Right atrium auricular region (tissue), 2 donors: Measurements from ENCODE around the gene RPAP2. TPM values are rescaled to one million over a fixed set of nuclear protein-coding genes. Genes with fewer than 3 reads are reported as not detected.
"Not testable (repeated sequence)": the region's sequence is repeated elsewhere in the genome, so short reads cannot be mapped to it uniquely, and the experiment has no call there.

Experiments
- DNase-seq: peaks from one replicate; pipeline ENCODE4 v3.0.0-alpha.2; 2019; ENCODE audit warnings: low spot score
- H3K27ac ChIP-seq, 2 donors: fragments of 200-600 bp; sonication (generic); 1 replicate in 1 of 2; 2 replicates in 1 of 2; pipeline ENCODE4 v1.5.1; 2016 to 2019
- H3K27me3 ChIP-seq, 2 donors: fragments of 200-600 bp; sonication (generic); one replicate each; pipeline versions ENCODE4 v1.5.1 to v1.6.0; 2017 to 2019
- H3K36me3 ChIP-seq: fragments of 200-600 bp; sonication (generic); one replicate; pipeline ENCODE4 v1.5.1; 2016
- H3K4me1 ChIP-seq, 2 donors: fragments of 200-600 bp; sonication (generic); one replicate each; pipeline versions ENCODE4 v1.5.1 to v1.6.0; 2017 to 2019
- H3K4me3 ChIP-seq, 2 donors: fragments of 200-600 bp; sonication (generic); 1 replicate in 1 of 2; 2 replicates in 1 of 2; pipeline ENCODE4 v1.5.1; 2017 to 2019; ENCODE audit warnings: mild to moderate bottlenecking in 1 of 2, moderate library complexity in 1 of 2
- H3K9me3 ChIP-seq, 2 donors: fragments of 200-600 bp; sonication (generic); one replicate each; pipeline ENCODE4 v1.5.1; 2019
- CTCF ChIP-seq, 2 donors: fragments of 200-600 bp; sonication (generic); IDR thresholded peaks; one replicate each; pipeline ENCODE4 v1.5.1; 2019; ENCODE audit warnings: antibody characterized with exemption in 2 of 2
- total RNA-seq, 2 donors: library from RNA; depleted of rRNA; stranded (reverse); fragments of >200 nt; gene quantifications; one replicate each; pipeline ENCODE4 v1.1.0, GENCODE V29; 2016

The RPAP2 gene
- total RNA-seq, 2 donors from 2014 or later: 6.3 to 13.8 TPM

DNA sequence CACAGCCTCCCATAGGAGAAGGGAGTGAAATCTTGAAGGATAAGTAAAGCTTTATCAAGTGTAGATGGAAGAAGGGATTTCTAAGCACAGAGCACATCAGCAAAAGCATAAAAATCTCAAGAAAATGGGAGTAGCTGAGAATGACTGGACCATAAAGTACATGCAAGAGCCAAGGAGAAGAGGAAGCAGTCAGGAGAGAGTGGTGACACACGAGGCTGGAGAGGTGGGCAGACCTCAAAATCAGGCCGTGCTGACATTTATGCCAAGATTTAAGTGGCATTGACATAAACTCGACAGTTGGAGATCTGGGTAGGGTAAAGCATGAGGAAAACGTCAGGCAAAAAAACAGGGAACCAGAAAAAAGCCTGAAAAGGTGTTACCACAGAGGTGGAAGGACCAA lies 125.5 kb downstream of the RPAP2 start:
- Histone ChIP-seq H3K4me3 (no peak overlapping the region), H3K4me1 (no peaks in the 10 kb centered on the region), H3K27ac (no peak overlapping the region), H3K27me3 (no peaks in the 10 kb centered on the region), H3K36me3 (no peaks in the 10 kb centered on the region), H3K9me3 (no peaks in the 10 kb centered on the region)
- no peak for DNase-seq
- TF ChIP-seq CTCF (IDR thresholded peaks at IDR 0.05): no peak

GRCh38 chr1:92425617-92426016 lies 126.8 kb downstream of the RPAP2 start:
- H3K27ac ChIP-seq: no peak overlapping the region
- no peaks in the 10 kb centered on the region for H3K27me3 ChIP-seq
- no peak overlapping the region for H3K4me3 ChIP-seq
- H3K36me3 ChIP-seq: no peaks in the 10 kb centered on the region
- DNase-seq: no peak
- H3K9me3 ChIP-seq: no peaks in the 10 kb centered on the region
- H3K4me1 ChIP-seq: no peaks in the 10 kb centered on the region
- TF ChIP-seq CTCF (IDR thresholded peaks at IDR 0.05): no peak

GRCh38 chr1:92430030-92430429 lies 131.2 kb downstream of the RPAP2 start:
- H3K4me3 ChIP-seq: no peak overlapping the region
- no peaks in the 10 kb centered on the region for H3K4me1 ChIP-seq
- no peaks in the 10 kb centered on the region for H3K9me3 ChIP-seq
- no peaks in the 10 kb centered on the region for H3K27me3 ChIP-seq
- no peak overlapping the region for H3K27ac ChIP-seq
- H3K36me3 ChIP-seq: no peaks in the 10 kb centered on the region
- TF ChIP-seq CTCF (IDR thresholded peaks at IDR 0.05): no peak
- no peak for DNase-seq

- not testable (repeated sequence) for H3K27ac ChIP-seq, H3K27me3 ChIP-seq, H3K9me3 ChIP-seq, DNase-seq, H3K4me1 ChIP-seq, H3K36me3 ChIP-seq, H3K4me3 ChIP-seq
These were observed 135.7 kb downstream of the RPAP2 start for GRCh38 chr1:92434572-92434971.

DNA sequence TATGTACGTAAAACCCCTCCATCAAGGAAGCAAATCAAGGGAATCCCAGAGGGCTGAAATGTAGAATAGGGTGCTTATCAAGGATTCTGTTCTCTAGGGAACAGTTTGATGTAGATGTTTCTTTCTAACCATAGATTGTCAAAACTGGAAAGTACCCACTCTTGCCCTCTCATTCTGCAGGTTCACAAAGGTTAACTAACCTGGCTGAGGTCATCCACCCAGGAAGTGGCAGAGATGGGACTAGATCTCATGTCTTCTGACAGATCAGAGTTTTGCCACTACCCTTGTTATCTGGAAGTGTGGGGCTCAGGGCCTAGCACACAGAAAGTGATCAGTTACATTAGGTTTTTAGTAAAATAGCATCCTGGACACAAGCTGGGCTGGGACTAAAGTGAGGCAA lies 140.4 kb downstream of the RPAP2 start:
- Histone ChIP-seq H3K36me3 (no peaks in the 10 kb centered on the region), H3K4me3 (no peak overlapping the region), H3K9me3 (no peaks in the 10 kb centered on the region), H3K4me1 (no peaks in the 10 kb centered on the region), H3K27me3 (no peaks in the 10 kb centered on the region), H3K27ac (no peak overlapping the region)
- TF ChIP-seq CTCF (IDR thresholded peaks at IDR 0.05): no peak
- no peak for DNase-seq

DNA sequence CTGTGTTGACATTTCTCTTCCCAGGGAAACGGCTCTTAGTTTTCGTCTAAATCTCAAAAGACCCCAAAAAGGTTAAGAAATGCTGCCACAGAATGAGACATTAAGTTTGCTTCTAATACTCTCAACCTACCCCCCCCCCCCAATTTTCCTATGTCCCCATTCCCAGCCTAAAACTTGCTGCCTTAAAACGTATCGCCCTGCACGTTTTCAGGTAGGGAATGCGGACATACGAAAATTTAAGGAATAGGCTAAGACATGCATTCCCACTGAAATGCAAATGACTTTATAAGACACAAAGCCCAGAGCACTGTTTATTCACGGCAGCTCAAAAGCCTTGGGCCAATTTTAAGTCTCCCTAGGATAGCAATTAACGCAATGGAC lies 142.4 kb downstream of the RPAP2 start:
- H3K36me3 ChIP-seq: no peaks in the 10 kb centered on the region
- TF ChIP-seq CTCF (IDR thresholded peaks at IDR 0.05): no peak
- no peak overlapping the region for H3K27ac ChIP-seq

More for the DNA sequence above, 142.4 kb downstream of the RPAP2 start:
- no peak overlapping the region for H3K4me3 ChIP-seq
- no peaks in the 10 kb centered on the region for H3K27me3 ChIP-seq
- H3K9me3 ChIP-seq: no peaks in the 10 kb centered on the region
- H3K4me1 ChIP-seq: no peaks in the 10 kb centered on the region
- no peak for DNase-seq
